CD4-positive, alpha-beta T cell (primary cell): ENCODE measurements around the gene DNAH1. TPM values are rescaled to one million over a fixed set of nuclear protein-coding genes. Genes with fewer than 3 reads are reported as not detected.
A peak's percentile ranks its signal among the peaks of the same experiment; 100 is the strongest.
"Not testable (repeated sequence)": the region's sequence is repeated elsewhere in the genome, so short reads cannot be mapped to it uniquely, and the experiment has no call there.

Experiments used
- ATAC-seq: fragments of 200-7000 bp; cut with Tn5 transposase; one replicate; pipeline ENCODE4 v1.10.0; 2022; ENCODE audit warnings: mild to moderate bottlenecking; ENCODE audit not compliant: poor library complexity
- CTCF ChIA-PET: fragments of 350-600 bp; sonication (Branson Sonifier 250); formaldehyde crosslinking; loops from one replicate; lab custom pipeline; 2021; ENCODE audit warnings: antibody characterized with exemption, inconsistent platforms; lab: Charles Lee
- POLR2A ChIA-PET: fragments of 350-600 bp; sonication (Branson Sonifier 250); formaldehyde crosslinking; loops from one replicate; lab custom pipeline; 2021; ENCODE audit warnings: antibody characterized with exemption, inconsistent platforms; lab: Charles Lee
- DNase-seq, 14 experiments: peaks; one replicate each; pipeline ENCODE4 v3.0.0-alpha.2; 2013 to 2020; ENCODE audit warnings: mixed read lengths in 2 of 14
- H3K27ac ChIP-seq, 2 donors: one replicate each; pipeline versions ENCODE4 v1.5.1 to v1.7.0; 2013; ENCODE audit warnings: low read length in 2 of 2, low read depth in 1 of 2, mild to moderate bottlenecking in 1 of 2
- H3K27me3 ChIP-seq, 2 experiments: 1 replicate in 1 of 2; 2 replicates in 1 of 2; pipeline versions ENCODE4 v1.6.1 to v1.7.0; 2013; ENCODE audit warnings: low read length in 2 of 2, control low read depth in 1 of 2, mild to moderate bottlenecking in 1 of 2, moderate library complexity in 1 of 2; ENCODE audit not compliant: insufficient read depth in 2 of 2, control insufficient read depth in 1 of 2
- H3K36me3 ChIP-seq: one replicate; pipeline ENCODE4 v1.6.1; 2013; ENCODE audit warnings: low read length, control low read depth; ENCODE audit not compliant: insufficient read depth
- H3K4me1 ChIP-seq: one replicate; pipeline ENCODE4 v1.6.1; 2013; ENCODE audit warnings: low read length, control low read depth; ENCODE audit not compliant: insufficient read depth
- H3K4me3 ChIP-seq: one replicate; pipeline ENCODE4 v1.5.1; 2013; ENCODE audit warnings: mild to moderate bottlenecking, low read length, moderate library complexity
- H3K9me3 ChIP-seq, 2 experiments: 1 replicate in 1 of 2; 2 replicates in 1 of 2; pipeline versions ENCODE4 v1.6.1 to v1.7.0; 2013; ENCODE audit warnings: low read length in 2 of 2, mild to moderate bottlenecking in 2 of 2, control low read depth in 1 of 2, moderate library complexity in 1 of 2; ENCODE audit not compliant: control insufficient read depth in 1 of 2, insufficient read depth in 1 of 2
- H3K27ac Mint-ChIP-seq: one replicate; pipeline ENCODE4 v1.8.0; 2020; ENCODE audit warnings: mixed read lengths
- H3K27me3 Mint-ChIP-seq: one replicate; pipeline ENCODE4 v1.8.0; 2021; ENCODE audit warnings: mixed read lengths
- H3K36me3 Mint-ChIP-seq: one replicate; pipeline ENCODE4 v1.8.0; 2021; ENCODE audit warnings: low read depth, mixed read lengths
- H3K4me1 Mint-ChIP-seq: one replicate; pipeline ENCODE4 v1.8.0; 2021; ENCODE audit warnings: low read depth, mixed read lengths
- H3K4me3 Mint-ChIP-seq: one replicate; pipeline ENCODE4 v1.8.0; 2020; ENCODE audit warnings: mild to moderate bottlenecking, mixed read lengths
- H3K9me3 Mint-ChIP-seq: one replicate; pipeline ENCODE4 v1.8.0; 2020; ENCODE audit warnings: mixed read lengths
- intact Hi-C, 2 experiments: fragments of 100-400 bp; cut with DNase I in 1 of 2; cut with micrococcal nuclease in 1 of 2; formaldehyde crosslinking; loops; one replicate each; pipeline versions ENCODE4 v1.15.1 to v1.9.0; 2023 to 2025; cut with DNase I, micrococcal nuclease
- total RNA-seq, 174 experiments: library from RNA in 2 of 174; stranded (reverse) in 2 of 174; gene quantifications; one replicate each; pipeline ENCODE4 v1.2.3 and lab custom pipeline; 2021 to 2026
- TF ChIP-seq, protein P1 (sequence below): fragments of 200-600 bp; IDR thresholded peaks from one replicate; pipeline ENCODE4 v1.8.0; 2022; ENCODE audit warnings: antibody characterized with exemption, mild to moderate bottlenecking

Gene DNAH1
- total RNA-seq, 2 experiments from 2014 or later, result 49.7 to 50.7 TPM

GRCh38 chr3:52270252-52270754, 45.8 kb upstream of the DNAH1 start:
- Histone ChIP-seq H3K4me3 (peak overlapping the region; percentile 44), H3K27me3 (no peaks in the 10 kb centered on the region), H3K9me3 (no peaks in the 10 kb centered on the region), H3K4me1 (peaks cover 67% of the 10 kb centered on the region), H3K27ac (peak overlapping the region; percentile 70 to 75), H3K36me3 (peaks cover 71% of the 10 kb centered on the region)
- TF ChIP-seq, protein P1, sequence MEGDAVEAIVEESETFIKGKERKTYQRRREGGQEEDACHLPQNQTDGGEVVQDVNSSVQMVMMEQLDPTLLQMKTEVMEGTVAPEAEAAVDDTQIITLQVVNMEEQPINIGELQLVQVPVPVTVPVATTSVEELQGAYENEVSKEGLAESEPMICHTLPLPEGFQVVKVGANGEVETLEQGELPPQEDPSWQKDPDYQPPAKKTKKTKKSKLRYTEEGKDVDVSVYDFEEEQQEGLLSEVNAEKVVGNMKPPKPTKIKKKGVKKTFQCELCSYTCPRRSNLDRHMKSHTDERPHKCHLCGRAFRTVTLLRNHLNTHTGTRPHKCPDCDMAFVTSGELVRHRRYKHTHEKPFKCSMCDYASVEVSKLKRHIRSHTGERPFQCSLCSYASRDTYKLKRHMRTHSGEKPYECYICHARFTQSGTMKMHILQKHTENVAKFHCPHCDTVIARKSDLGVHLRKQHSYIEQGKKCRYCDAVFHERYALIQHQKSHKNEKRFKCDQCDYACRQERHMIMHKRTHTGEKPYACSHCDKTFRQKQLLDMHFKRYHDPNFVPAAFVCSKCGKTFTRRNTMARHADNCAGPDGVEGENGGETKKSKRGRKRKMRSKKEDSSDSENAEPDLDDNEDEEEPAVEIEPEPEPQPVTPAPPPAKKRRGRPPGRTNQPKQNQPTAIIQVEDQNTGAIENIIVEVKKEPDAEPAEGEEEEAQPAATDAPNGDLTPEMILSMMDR, result no peak
- no peak for DNase-seq
- Mint-ChIP-seq H3K27me3 (no peaks in the 10 kb centered on the region), H3K27ac (peak overlapping the region; percentile 92), H3K4me3 (peak overlapping the region; percentile 87), H3K4me1 (peaks cover 91% of the 10 kb centered on the region), H3K36me3 (peaks cover 94% of the 10 kb centered on the region), H3K9me3 (no peaks in the 10 kb centered on the region)
- ChIA-PET POLR2A (interaction anchor here (0.7 to 5.9 kb wide), 12 partner anchors 9 to 69 kb away, joined by 4 to 131 read pairs (median 8); partner anchors contain the start of genes GLYCTK, PPM1M and TWF2), CTCF (interaction anchor here (0.9 to 4.0 kb wide), 10 partner anchors 8 to 69 kb away, joined by 3 to 27 read pairs (median 5); partner anchors contain the start of gene WDR82)
- no peak for ATAC-seq
- intact Hi-C loops, result loop anchor here (2.0 to 10.0 kb wide), 3 partner anchors 14 to 64 kb away; partner anchors contain the start of gene TWF2 (in 1 of the 2)

- H3K9me3 ChIP-seq, DNase-seq, H3K27me3 Mint-ChIP-seq, H3K27me3 ChIP-seq, H3K9me3 Mint-ChIP-seq, ATAC-seq: not testable (repeated sequence)
- peaks cover 84% of the 10 kb centered on the region for H3K4me1 Mint-ChIP-seq
- Histone ChIP-seq H3K27ac (peak overlapping the region; percentile 70 to 75), H3K36me3 (peaks cover 54% of the 10 kb centered on the region), H3K4me1 (peaks cover 62% of the 10 kb centered on the region), H3K4me3 (peak overlapping the region; percentile 98)
- peak overlapping the region; percentile 92 for H3K27ac Mint-ChIP-seq
- peak overlapping the region; percentile 87 for H3K4me3 Mint-ChIP-seq
- ChIA-PET POLR2A (interaction anchor here (1.0 to 5.9 kb wide), 8 partner anchors 9 to 33 kb away, joined by 4 to 131 read pairs (median 18); partner anchors contain the start of genes GLYCTK, PPM1M and TWF2), CTCF (interaction anchor here (0.8 to 4.0 kb wide), 8 partner anchors 19 to 67 kb away, joined by 3 to 27 read pairs (median 5); partner anchors contain the start of gene PPM1M)
- peaks cover 91% of the 10 kb centered on the region for H3K36me3 Mint-ChIP-seq
- intact Hi-C loops, result loop anchor here in 1 of 2 experiments (10.0 kb wide), 1 partner anchor 63 kb away; no protein-coding TSS in a partner anchor
These were observed 43.9 kb upstream of the DNAH1 start for GRCh38 chr3:52272172-52272571.

GRCh38 chr3:52272831-52273230, 43.3 kb upstream of the DNAH1 start:
- POLR2A ChIA-PET, result interaction anchor here (1.0 to 5.9 kb wide), 8 partner anchors 9 to 34 kb away, joined by 4 to 131 read pairs (median 18); partner anchors contain the start of genes GLYCTK, PPM1M and TWF2
- H3K27me3 ChIP-seq, result no peaks in the 10 kb centered on the region
- CTCF ChIA-PET, result interaction anchor here (1.0 to 4.0 kb wide), 5 partner anchors 19 to 52 kb away, joined by 3 to 27 read pairs (median 5); no protein-coding TSS in a partner anchor
- Mint-ChIP-seq H3K9me3 (no peaks in the 10 kb centered on the region), H3K27me3 (no peaks in the 10 kb centered on the region), H3K36me3 (peaks cover 90% of the 10 kb centered on the region), H3K4me1 (peaks cover 82% of the 10 kb centered on the region), H3K4me3 (peak overlapping the region; percentile 89), H3K27ac (peak overlapping the region; percentile 92)
- intact Hi-C loops, result loop anchor here in 1 of 2 experiments (10.0 kb wide), 1 partner anchor 62 kb away; no protein-coding TSS in a partner anchor
- no peaks in the 10 kb centered on the region for H3K9me3 ChIP-seq
- H3K4me3 ChIP-seq, result peak overlapping the region; percentile 98
- peak in 1 of 14 experiments; percentile 39 for DNase-seq
- H3K27ac ChIP-seq, result peak overlapping the region; percentile 70 to 75
- peak; percentile 24 for ATAC-seq
- H3K4me1 ChIP-seq, result peaks cover 61% of the 10 kb centered on the region
- TF ChIP-seq, protein P1, result no peak
- H3K36me3 ChIP-seq, result peaks cover 48% of the 10 kb centered on the region

DNA sequence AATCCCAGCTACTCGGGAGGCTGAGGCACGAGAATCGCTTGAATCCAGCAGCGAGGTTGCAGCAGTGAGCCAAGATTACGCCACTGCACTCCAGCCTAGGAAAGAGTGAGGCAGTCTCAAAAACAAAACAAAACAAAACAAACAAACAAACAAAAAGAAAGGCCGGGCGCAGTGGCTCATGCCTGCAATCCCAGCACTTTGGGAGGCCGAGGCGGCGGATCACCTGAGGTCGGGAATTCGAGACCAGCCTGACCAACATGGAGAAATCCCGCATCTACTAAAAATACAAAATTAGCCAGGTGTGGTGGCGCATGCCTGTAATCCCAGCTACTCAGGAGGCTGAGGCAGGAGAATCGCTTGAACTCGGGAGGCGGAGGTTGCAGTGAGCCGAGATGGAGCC, 41.3 kb upstream of the DNAH1 start:
- H3K27me3 Mint-ChIP-seq, H3K27me3 ChIP-seq, DNase-seq, CTCF ChIA-PET, H3K9me3 Mint-ChIP-seq, H3K9me3 ChIP-seq, ATAC-seq: not testable (repeated sequence)
- intact Hi-C loops, result loop anchor here in 1 of 2 experiments (10.0 kb wide), 1 partner anchor 60 kb away; no protein-coding TSS in a partner anchor
- Histone ChIP-seq H3K27ac (peak overlapping the region; percentile 58 to 70), H3K4me1 (peaks cover 55% of the 10 kb centered on the region), H3K36me3 (peaks cover 31% of the 10 kb centered on the region), H3K4me3 (peak overlapping the region; percentile 98)
- Mint-ChIP-seq H3K36me3 (peaks cover 80% of the 10 kb centered on the region), H3K4me3 (peak overlapping the region; percentile 89), H3K27ac (peak overlapping the region; percentile 92), H3K4me1 (peaks cover 79% of the 10 kb centered on the region)
- POLR2A ChIA-PET, result interaction anchor here (0.6 to 11.9 kb wide), 3 partner anchors 12 to 45 kb away, joined by 3 to 538 read pairs (median 3); partner anchors contain the start of gene PPM1M
